RWPE2 (cell line): ENCODE data around the gene DSP.

Experiments used
- ATAC-seq: fragments of 200-7000 bp; cut with Tn5 transposase; 3 replicates; pipeline ENCODE4 v1.9.1; 2021; ENCODE audit warnings: low read depth
- DNase-seq: peaks from one replicate; pipeline ENCODE4 v3.0.0-alpha.2; 2020; ENCODE audit warnings: low spot score
- H3K27ac ChIP-seq: fragments of 450-650 bp; 2 replicates; pipeline ENCODE4 v1.5.1; 2017; ENCODE audit warnings: mild to moderate bottlenecking; ENCODE audit not compliant: poor library complexity, severe bottlenecking
- H3K27me3 ChIP-seq: fragments of 250-450 bp; sonication (Bioruptor Pico); 2 replicates; pipeline ENCODE4 v1.5.1; 2021; ENCODE audit warnings: mild to moderate bottlenecking, moderate library complexity; ENCODE audit not compliant: insufficient read depth, poor library complexity, severe bottlenecking
- H3K36me3 ChIP-seq: fragments of 250-450 bp; sonication (Bioruptor Pico); 2 replicates; pipeline ENCODE4 v1.5.1; 2020; ENCODE audit warnings: low read depth, mild to moderate bottlenecking, moderate library complexity
- H3K4me1 ChIP-seq: fragments of 250-450 bp; sonication (Bioruptor Pico); 2 replicates; pipeline ENCODE4 v1.5.1; 2021; ENCODE audit warnings: mild to moderate bottlenecking, moderate library complexity; ENCODE audit not compliant: insufficient read depth, poor library complexity, severe bottlenecking
- H3K4me3 ChIP-seq: fragments of 250-450 bp; sonication (Bioruptor Pico); 2 replicates; pipeline ENCODE4 v1.5.1; 2021; ENCODE audit warnings: mild to moderate bottlenecking, moderate library complexity; ENCODE audit not compliant: severe bottlenecking
- H3K9me3 ChIP-seq: fragments of 250-450 bp; sonication (Bioruptor Pico); 2 replicates; pipeline ENCODE4 v1.5.1; 2021; ENCODE audit warnings: mild to moderate bottlenecking, moderate library complexity; ENCODE audit not compliant: severe bottlenecking
- CTCF ChIP-seq: fragments of 450-650 bp; IDR thresholded peaks from one replicate; pipeline ENCODE4 v1.5.1; 2017; ENCODE audit warnings: mild to moderate bottlenecking, moderate library complexity; ENCODE audit not compliant: poor library complexity, severe bottlenecking

The DSP gene

GRCh38 chr6:7579851-7580250 lies 38.4 kb downstream of the DSP start:
- DNase-seq = no peak
- Histone ChIP-seq H3K36me3 (peaks cover 99% of the 10 kb centered on the region), H3K9me3 (no peaks in the 10 kb centered on the region), H3K27ac (no peak overlapping the region), H3K27me3 (no peaks in the 10 kb centered on the region), H3K4me3 (no peak overlapping the region), H3K4me1 (no peaks in the 10 kb centered on the region)
- no peak for ATAC-seq
- no peak for TF ChIP-seq CTCF

- no peaks in the 10 kb centered on the region for H3K9me3 ChIP-seq
- H3K4me3 ChIP-seq = no peak overlapping the region
- H3K27me3 ChIP-seq = no peaks in the 10 kb centered on the region
- peaks cover 97% of the 10 kb centered on the region for H3K36me3 ChIP-seq
- peak overlapping the region; percentile 11 for H3K27ac ChIP-seq
- DNase-seq = no peak
- no peak for TF ChIP-seq CTCF
- peak; percentile 26; the same call in 1 of the 3 replicates for ATAC-seq
- H3K4me1 ChIP-seq = no peaks in the 10 kb centered on the region
Observed at GRCh38 chr6:7580537-7580926, 39.1 kb downstream of the DSP start.

GRCh38 chr6:7580927-7581618 lies 39.6 kb downstream of the DSP start:
- no peak for ATAC-seq
- Histone ChIP-seq H3K27me3 (no peaks in the 10 kb centered on the region), H3K4me3 (no peak overlapping the region), H3K27ac (peak overlapping the region; percentile 11), H3K4me1 (no peaks in the 10 kb centered on the region), H3K9me3 (no peaks in the 10 kb centered on the region), H3K36me3 (peaks cover 97% of the 10 kb centered on the region)
- no peak for TF ChIP-seq CTCF
- no peak for DNase-seq

- ATAC-seq (no peak), DNase-seq (no peak)
- Histone ChIP-seq H3K4me3 (no peak overlapping the region), H3K27me3 (no peaks in the 10 kb centered on the region), H3K4me1 (peaks cover 23% of the 10 kb centered on the region), H3K27ac (no peak overlapping the region), H3K36me3 (peaks cover 61% of the 10 kb centered on the region), H3K9me3 (no peaks in the 10 kb centered on the region)
- TF ChIP-seq CTCF = no peak
Observed at GRCh38 chr6:7585287-7585930, 43.9 kb downstream of the DSP start.

- no peaks in the 10 kb centered on the region for H3K9me3 ChIP-seq
- no peak for TF ChIP-seq CTCF
- H3K36me3 ChIP-seq = peaks cover 40% of the 10 kb centered on the region
- H3K4me3 ChIP-seq = no peak overlapping the region
- peak; percentile 44 for ATAC-seq
- H3K27me3 ChIP-seq = no peaks in the 10 kb centered on the region
- H3K4me1 ChIP-seq = peaks cover 30% of the 10 kb centered on the region
- H3K27ac ChIP-seq = peak overlapping the region; percentile 42
- no peak for DNase-seq
Observed at GRCh38 chr6:7587631-7588100, 46.2 kb downstream of the DSP start.
